Stimulated activated CD4-positive, alpha-beta T cell treated with anti-CD3 and anti-CD28 coated beads, Interleukin-4, amount 100 ng/mL, for 24 hours (primary cell): ENCODE data around the gene RNF13.
"Not testable (repeated sequence)": the region's sequence is repeated elsewhere in the genome, so short reads cannot be mapped to it uniquely, and the experiment has no call there.

ENCODE experiments used
- DNase-seq: peaks from one replicate; pipeline ENCODE4 v3.0.0-alpha.2; 2020

The RNF13 gene

DNA sequence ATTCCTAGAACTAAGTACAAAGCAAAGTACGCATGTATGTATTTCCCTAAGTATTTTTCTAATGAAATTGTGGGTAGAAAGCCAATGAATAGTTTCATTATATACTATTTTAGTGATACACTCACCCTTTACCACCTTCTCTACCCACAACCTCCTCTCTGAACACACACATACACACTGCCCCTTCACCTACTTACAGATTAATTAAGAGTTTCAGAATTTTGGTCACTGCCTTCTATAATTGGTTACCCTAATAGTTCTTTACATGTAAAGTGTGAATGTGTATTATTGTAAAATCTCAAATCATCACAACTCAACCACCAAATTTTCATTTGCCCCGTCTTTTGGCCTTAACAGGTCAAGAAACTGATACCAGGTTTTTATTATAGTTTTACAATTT lies 150.5 kb downstream of the RNF13 start:
- DNase-seq, result no peak

DNA sequence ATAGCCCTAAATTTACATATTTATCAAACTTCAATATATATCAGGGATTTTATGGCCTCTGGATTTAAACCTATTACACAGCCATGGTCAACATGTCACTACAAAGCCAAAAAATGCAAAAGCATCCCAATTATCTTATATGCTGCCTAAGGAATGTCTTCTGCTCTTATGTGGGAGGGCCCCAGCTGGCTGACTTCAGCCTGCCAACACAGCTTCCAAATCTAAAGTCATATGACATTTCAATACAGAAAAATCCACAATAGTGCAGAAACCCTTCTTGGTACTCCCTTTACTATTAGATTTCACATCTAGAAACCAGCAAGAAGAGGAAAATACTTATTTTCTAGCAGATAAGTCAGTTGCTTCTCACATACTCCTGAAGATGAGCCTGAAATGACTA lies 151.3 kb downstream of the RNF13 start:
- no peak for DNase-seq

DNA sequence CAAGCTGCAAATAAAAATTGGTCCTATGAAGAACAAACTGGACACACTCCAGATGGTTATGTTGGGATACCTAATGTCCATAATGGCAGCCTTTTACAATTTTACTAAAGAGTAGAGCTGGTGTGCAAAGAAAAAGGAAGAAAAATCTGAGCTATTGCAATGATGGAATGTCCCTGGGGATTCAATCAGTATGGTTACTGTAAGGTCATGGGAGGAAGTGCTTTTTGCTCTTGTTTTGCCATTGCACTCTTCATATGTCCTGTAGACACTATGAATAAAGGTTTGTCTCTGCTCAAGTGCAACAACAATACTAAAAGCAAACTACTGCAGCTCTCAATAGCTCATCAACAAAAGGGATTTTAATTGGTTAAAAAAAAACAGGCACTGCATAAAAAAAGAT lies 152.3 kb downstream of the RNF13 start:
- DNase-seq, result no peak

DNA sequence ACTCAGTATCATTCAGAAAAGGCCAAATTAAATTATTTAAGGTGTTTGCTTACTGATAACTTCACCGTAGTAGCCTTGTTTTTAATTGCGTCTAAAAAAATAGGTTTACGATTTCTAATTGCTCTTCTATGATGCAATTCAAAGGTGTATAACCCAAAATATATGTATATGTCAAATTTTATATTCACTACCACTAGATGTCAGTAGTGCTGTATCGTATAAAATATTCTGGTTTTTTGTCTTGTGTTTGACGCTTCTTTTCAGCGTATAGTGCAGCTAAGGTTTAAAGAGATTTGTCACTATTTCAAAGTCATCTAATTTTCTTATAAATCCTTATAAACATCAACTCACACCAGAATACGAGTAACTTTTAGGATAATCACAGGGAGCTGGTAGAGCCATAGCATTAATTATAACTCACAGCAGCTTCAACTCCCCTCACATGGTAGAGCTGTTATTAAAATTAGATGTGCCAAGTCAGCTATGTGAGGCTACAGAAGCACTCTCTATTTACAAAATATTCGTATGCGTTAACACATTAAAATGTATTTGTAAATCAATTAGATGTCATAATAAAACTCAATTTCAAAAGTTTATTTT lies 154.2 kb downstream of the RNF13 start:
- DNase-seq, result no peak

DNA sequence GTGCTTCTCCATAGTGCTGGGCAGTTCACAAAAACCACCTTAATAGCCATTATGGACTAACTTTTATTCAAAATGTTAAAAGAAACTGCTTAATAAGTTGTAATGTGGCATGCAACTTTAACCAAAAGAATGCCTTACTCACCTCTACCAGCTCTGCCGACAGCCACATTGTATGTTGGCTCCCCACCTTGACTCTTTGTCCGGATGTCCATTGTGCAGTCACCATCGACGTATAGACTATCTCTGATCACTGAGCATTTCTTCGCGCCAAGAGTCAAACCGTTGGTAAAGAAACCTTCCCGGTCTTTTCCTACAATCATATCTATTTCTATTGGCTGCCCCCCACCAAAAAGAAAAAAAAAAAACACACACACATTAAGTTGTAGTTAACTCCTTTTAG lies 155.2 kb downstream of the RNF13 start:
- no peak for DNase-seq

DNA sequence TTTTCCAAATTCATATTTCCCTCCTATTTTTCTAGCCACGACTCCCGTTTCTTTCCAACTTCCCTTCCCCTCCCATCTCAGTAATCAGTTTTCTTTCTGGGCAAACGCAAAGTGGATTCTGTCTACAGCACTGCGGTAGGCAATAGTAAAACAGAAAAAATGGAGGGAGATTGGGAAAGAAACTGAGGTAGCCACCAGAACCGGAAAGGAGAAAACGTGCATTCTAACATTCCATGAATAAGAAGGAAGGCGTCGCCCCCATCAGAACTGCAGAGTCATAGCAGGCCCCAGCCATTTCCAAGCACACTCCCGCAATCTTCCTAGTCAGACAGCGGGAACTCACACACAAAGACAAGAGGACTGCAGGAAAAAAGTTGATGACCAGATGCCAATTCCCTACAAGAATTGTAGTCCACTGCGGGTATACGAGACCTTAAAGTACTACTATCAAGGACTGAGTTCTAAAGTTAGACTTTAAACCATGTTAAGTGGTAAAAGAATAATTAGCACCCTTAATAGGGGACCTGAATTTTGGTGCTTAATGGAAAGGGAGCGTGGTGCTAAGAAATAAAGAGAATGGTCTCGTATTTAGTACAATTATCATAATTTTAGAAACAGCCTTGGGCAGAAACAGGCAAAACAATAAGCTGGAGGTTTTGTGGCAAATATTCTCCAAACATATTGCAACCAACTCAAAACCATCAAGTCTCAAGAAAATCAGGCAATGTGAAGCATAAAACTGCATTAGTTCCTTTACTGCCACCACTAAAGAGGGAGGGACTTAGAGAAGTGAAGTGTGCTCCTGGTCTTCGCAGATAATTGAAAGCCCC lies 156.3 kb downstream of the RNF13 start:
- DNase-seq, result no peak

DNA sequence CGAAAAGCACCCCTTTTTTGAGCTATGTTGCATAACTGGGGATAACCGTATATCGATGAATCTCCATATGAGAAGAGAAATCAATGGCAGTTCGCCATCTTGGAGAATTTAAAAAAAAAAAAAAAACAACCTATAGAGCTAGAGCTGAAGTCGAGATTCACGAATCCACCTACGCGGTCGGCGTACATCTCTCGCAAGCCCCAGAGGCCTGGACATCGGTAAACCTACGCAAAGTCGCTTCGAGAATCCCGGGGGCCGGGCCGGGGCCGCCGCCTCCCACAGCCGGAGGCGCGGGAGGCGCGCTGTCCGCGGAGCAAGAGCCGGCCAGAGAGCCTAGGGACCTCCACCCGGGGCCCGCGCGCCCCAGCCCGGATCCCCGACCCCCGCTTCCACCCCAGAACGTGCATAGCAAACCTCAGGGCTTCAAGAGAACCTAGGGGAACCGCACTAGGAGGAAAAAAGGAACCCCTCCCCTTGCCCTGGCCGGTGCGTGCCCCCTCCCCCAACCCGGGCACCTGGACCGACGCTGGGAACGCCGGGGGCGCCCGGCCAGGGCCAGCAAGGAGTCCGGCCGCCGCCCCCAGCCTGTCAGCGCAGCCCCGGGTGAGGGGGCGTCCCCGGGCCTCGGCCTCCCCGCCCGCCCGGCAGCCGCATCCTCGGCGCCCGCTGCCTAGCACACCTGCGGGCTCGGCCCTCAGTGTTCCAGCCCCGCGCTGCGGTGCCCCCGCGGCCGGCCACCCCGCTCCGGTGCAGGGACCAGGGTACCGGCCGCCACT lies 157.1 kb downstream of the RNF13 start:
- peak; percentile 68 for DNase-seq

GRCh38 chr3:149970716-149971402 lies 157.8 kb downstream of the RNF13 start, which contains the start of gene PFN2:
TSS of gene PFN2 (minus strand) at chr3:149970895. CDS start at chr3:149970856, 39 bp downstream.
- peak; percentile 38 for DNase-seq

GRCh38 chr3:149971403-149972075 lies 158.5 kb downstream of the RNF13 start:
- DNase-seq, result peak; percentile 20

DNA sequence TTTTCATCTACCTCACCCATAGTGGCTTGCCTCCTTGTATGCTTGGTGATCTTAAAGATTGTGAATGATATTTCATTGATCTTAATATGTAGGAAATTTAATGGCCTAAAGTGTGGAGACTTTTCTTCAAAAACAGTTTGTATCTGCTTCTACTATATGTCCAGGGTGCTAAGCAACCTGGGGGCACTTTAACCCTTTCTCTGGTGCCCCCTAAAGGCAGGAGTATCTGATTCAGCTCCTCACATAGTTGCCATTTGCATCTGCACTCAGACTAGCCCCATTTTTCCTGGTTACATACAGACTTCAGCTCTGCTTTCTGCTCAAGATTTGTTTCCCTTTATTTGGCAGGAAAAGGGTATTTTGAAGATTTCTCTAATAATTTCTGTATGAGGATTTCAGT lies 162.9 kb downstream of the RNF13 start:
- DNase-seq, result no peak

DNA sequence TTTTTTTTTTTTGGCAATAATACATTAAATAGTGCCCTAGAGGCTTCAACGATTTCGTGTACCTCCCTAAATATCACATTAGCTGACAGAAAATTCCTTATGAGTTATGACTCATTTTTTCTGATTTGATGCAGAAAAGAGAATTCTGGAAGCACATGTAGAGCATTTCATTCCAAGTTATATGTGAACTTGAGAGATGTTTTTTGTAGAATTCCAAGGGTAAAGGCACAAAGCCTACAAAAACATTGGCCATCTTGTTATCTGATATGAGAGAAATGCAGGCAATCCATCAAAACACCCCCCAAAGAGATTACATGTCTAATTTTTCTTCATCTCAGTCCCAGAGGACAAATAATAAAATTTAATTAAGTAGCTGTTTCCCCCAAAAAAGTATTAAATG lies 164.4 kb downstream of the RNF13 start:
- DNase-seq, result no peak

DNA sequence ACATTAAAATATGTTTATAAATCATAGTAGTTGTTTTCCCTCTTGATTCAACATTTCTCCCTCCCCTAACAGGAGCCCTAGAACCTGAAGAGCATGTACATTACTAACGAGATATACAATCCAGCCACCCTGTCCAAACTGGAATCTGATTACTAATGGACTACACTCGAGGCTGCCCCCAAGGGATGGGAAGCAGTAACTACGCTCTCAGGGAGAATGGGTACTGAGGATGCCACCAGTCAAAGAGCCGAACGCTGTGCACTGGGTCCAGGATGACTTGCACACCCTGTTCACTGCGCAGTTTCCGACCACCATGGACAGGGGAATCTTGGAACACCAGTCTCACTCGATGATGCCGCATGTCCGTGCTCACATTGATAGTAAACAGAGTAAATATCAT lies 169.0 kb downstream of the RNF13 start:
- not testable (repeated sequence) for DNase-seq

GRCh38 chr3:149983053-149983452 lies 170.0 kb downstream of the RNF13 start:
- not testable (repeated sequence) for DNase-seq

- DNase-seq, result no peak
These were observed 170.6 kb downstream of the RNF13 start for GRCh38 chr3:149983628-149984027.

DNA sequence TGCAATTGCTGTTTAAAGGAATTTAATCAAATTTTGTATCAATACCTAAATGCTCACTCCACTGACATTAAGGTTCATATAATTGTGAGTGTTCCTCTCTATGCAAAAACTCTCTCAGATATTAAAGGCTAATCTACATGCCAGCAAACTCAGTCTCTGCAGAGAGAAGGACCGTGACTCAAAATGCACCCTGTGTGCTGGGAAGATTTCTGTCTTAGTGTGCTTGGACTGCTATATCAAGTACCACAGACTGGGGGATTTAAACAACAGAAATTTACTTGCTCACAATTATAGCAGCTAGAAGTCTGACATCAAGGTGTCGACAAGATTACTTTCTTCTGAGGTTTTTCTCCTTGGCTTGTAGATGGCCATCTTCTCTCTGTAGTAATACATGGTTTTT lies 176.3 kb downstream of the RNF13 start:
- no peak for DNase-seq

DNA sequence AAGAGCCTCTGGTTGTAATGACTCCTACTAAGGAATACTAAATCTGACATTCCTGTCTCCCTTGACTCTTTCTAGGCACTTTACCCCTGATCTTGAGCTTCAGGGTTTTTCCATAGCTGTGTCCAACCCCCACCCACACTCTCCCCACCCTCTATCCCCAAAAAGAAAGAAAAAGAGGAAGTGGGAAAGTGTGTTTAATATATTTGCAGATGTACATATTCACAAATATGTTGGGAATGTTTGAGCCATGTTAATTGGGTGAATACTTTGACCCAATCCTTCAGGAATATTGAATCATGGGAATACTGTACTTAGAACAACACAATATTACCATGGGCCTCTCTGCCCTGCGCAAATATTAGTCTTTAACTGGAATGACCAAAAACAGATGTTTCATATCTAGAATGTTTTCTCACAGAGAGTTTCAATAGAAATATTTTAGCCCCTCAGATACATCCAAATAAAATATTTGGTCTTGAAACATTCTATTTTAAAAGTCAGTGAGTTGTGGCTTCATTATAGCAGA lies 177.5 kb downstream of the RNF13 start:
- DNase-seq, result no peak

DNA sequence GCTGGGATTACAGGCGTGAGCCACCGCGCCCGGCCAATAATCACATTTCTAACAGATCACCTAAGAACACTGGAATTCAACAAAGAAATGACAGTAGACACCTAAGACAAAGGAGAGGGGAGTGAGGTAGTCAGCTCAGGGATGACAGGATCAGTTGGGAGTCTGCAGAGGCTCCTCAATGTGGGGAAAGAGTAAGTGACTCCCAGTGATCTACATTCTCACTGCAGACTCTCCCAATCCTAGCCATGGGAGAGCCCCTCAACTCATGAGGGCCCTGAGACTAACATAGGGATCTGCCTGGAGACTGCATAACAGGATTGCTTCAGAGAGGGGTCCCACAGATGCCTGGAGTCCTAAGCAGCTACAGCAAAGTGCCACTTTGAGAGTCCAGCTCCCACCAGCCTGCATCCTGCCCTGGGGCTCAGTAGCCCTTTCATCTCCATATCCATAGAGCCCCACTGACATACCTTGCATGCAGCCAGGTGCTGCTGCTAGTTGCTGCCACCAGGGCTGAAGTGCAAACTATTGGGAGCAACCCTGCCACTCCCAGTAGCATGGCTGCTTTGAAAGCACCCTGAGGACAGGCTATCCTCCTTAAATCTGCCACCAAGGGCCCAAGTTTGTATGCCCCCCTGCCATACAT lies 179.5 kb downstream of the RNF13 start:
- no peak for DNase-seq

DNA sequence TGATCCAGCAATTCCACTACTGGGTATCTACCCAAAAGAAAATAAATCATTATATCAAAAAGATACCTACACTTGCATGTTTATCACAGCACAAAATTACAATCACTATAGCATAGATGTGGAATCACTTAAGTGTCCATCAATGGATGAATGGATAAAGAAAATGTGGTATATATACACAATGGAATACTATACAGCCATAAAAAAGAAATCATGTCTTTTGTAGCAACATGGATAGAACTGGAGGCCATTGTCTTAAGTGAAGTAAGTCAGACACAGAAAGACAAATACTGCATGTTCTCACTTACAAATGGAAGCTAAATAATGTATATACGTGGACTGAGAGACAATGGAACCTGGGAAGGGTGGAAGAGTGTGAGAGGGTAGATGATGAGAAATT lies 185.9 kb downstream of the RNF13 start:
- DNase-seq, result no peak

GRCh38 chr3:149999421-149999820 lies 186.4 kb downstream of the RNF13 start:
- no peak for DNase-seq

GRCh38 chr3:150000641-150001040 lies 187.6 kb downstream of the RNF13 start:
- DNase-seq, result no peak

GRCh38 chr3:150005243-150006112 lies 192.5 kb downstream of the RNF13 start:
- DNase-seq, result no peak
